Muscle of back (tissue), 11 donors: ENCODE data around the gene ST7. TPM values are rescaled to one million over a fixed set of nuclear protein-coding genes. Genes with fewer than 3 reads are reported as not detected.

Source experiments
- DNase-seq, 3 donors: peaks; one replicate each; pipeline versions ENCODE4 v3.0.0 to v3.0.0-alpha.2; 2013
- polyA plus RNA-seq, 10 donors: library from polyadenylated mRNA; unstranded; fragments of 120-200 nt; gene quantifications; one replicate each; pipeline ENCODE4 v1.2.1, GENCODE V29; 2013; ENCODE audit not compliant: insufficient read length in 10 of 10

ST7 gene
- polyA plus RNA-seq, 10 donors, result 13.8 to 23.3 (median 16.7) TPM

DNA sequence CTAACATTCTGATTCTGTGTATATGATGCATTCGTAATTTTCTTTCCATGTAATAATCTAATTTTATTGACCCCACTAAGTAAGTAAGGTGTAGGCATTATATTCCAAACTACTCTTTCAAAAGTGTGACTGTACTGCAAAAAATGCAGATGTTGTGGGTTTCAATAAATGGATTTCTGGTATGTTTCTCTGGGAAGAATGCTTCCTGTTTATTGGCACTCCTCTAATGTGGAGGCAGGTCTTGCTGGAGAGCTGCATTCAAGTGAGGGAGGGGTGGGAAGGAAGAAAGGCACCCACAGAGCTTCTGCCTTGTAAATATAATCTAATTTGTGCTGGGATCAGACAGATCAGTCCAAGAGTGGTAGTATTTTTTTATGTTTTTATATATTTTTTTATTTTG lies 23.9 kb downstream of the ST7 start:
- no peak for DNase-seq

DNA sequence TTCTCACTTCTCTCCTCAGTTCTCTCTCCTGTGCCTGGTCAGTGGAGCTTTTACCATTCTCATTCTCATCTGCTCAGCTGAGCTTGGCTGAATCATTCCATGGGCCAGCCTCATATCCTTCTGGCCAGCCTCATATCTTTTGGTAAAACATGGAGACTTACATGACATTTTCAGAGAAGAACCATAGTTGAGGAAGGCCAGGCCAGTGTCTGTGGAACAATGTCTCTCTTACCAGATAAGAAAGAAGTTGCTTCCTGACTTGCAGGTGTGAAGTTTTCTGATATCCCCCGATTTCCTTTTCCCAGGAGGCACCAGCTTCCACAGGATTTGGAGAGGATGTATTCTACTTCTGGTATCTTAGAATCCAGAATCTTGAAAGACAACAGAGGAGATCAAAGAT lies 24.7 kb downstream of the ST7 start:
- no peak for DNase-seq

DNA sequence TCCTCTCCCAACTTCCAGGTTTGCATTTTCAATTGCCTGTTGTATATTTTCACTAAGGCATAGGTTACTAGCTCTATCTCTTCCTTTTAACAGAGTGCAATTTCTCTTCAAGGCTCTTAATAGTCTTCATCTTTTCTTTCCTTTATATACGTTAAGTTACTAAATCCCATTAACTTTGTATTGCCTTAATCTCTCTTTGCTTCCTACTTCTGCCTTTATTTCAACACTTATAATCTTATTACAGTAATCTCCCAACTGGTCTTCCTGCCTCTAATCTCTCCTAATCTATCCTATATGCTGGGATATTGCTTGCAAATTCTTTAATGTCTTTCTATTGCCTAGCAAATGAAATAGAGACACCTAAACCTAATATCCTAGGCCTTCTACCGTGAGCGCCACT lies 26.1 kb downstream of the ST7 start:
- DNase-seq, result no peak

DNA sequence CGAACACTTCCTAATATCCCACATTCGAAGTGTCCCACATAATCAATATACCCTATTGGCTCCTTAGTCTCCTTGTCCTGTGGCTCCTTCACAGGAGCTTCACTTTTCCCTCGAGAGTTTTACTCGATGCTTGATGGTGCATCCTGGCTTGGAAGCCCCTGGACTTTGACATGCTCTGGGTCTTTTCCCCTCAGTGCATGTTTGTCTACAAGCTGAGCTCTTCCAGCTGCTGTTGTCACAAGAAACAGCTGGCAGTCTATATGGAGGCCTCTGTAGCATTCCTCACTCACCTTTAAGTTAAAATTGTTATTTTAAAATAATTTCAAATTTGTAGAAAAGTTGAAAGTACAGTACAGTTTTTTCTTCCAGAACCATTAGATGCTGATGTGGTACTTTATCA lies 27.1 kb downstream of the ST7 start:
- DNase-seq, result no peak

DNA sequence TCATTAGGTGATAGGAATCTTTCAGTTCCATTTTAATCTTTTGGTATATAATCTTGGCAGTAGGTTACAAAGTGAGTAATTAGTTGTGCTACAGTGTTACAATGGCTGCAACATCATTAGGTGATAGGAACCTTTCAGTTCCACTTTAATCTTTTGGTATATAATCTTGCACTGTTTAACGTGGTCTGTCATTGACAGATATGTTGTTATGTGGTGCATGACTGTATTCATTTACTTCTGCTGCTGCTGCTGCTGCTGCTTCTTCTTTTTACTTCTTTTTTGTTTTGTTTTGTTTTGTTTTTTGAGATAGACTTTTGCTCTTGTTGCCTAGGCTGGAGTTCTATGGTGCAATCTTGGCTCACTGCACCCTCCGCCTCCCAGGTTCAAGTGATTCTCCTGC lies 28.6 kb downstream of the ST7 start:
- DNase-seq, result no peak

DNA sequence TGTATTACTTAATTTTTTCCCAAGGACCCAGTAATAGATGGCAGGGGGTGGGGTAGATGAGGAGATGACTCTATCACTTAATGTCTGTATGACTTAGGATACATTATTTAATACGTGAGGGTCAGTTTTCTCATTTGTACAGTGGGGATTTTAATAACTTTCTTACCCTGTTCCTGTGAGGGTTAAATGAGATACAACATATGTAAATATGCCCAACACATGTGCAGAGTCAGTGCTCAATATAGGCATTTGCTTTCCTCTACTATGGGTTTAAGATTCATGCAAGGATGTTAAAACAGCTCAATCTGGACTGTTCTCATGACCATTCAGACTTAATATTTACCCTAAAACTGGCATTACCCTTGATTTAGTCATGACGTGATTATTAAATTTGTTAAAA lies 31.2 kb downstream of the ST7 start:
- no peak for DNase-seq

DNA sequence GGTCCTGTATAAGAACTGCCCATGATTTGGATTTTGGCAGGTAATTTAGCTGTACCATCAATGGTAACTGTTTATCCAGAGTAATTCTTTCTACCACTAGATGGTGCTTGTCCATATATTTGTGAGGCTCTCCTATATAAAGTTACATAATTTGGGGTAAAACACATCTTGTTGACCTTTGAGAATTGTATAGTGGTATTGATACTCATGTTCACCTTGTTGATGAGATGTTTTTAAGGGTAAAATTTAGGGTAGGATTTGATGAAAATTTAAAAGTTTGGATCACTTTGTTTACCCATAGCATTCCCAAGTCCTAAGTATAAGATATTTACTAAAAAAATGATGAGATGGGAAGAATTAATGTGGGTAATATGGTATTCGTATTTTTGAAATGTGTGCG lies 31.6 kb downstream of the ST7 start:
- DNase-seq, result peak; percentile 27 to 50 (median 37)

DNA sequence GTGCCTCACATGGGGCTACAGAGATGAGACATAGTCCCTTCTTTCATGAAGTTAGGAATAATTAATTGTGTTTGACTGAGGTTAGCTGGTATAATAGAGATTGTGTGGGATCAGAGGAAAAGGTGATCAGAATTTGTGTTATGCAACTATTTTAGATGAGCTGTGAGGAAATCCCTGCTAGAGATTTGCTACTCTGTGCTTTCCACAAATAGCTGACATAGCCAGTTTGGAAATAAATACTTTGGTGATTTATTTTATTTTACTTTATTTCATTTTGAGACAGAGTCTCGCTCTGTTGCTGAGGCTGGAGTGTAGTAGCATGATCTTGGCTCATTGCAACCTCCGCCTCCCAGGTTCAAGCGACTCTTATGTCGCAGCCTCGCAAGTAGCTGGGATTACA lies 32.3 kb downstream of the ST7 start:
- no peak for DNase-seq

DNA sequence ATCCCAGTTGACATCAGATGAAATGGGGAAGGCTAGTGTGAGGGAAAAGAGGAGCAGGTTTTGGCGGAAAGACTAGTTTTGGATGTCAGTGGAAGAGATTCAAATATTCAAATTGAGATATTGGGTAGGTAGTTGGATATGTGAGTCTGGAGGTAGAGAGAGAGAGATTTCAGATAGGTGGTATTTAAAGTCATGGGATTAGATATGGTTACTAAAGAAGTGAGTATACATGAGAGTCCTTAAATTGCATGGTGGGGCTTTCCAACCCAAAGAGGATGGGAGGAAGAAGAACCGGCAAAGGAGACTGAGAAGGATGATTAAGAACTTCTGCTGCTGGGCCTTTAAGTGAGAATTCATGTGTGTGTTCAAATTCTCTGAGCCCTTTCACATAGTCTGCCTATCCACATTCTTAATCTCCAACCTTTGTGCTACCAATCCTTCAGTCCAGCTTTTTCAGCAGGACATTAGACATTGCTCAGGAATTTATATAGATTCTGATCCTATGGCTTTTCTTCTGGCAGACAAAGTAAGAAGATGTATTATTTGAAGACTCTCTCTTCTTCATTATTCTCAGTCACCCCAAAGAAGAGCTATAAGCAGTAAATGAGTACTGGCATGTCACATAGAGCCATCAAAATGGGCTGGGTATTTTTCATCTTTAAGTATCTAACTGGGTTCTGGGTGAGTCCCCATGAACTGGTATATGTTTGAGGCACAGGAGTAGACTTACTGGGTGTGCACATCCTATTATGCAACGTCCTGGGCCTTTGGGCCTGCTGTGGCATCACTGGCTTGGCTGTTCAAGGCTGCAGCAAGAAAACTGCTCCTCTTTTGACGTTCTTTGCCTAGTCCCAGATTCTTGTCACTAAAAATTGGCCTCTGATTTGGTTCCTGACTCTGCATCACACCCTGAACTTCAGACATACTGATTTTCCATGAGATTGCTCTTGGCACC lies 33.6 kb downstream of the ST7 start:
- DNase-seq, result no peak

DNA sequence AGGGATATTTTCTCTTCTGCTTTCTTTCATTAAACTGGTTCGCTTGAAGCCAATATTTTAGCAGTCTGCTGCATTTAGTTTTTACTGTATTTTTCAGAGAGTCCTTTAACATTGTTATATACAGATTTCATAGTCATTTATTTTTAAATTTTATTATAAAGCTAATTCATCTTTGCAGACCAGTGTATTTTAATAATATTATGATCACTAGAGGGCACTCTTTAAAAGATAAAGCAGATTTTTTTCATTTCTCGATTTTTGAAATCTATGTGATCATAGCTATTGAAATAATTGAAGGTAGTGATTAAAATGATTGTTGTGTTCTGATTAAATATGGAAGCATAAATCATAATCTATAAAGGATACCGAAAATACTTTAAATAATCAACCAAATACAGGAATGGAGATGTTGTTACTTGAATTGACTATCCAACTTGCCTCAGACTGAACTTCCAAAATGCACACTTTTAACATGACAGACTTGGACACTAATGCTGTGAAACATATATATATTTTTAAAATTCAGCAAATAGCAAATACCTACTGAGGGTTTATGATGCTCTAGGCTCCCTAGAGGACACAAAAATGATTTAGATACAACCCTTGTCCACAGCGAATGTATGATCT lies 35.2 kb downstream of the ST7 start:
- DNase-seq, result no peak

DNA sequence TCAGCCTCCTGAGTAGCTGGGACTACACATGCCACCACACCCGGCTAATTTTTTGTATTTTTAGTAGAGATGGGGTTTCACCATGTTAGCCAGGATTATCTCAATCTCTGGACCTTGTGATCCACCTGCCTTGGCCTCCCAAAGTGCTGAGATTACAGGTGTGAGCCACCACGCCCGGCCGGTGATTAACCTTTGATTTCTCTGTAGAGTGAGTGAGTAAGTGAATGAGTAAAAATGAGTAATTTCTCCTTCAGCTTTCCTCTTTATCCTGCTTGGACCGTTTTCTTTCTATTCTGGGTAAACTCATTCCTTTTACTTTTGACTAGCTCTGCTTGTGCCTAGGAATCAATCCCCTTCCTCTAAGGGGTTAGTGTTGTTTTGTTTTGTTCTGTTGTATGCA lies 36.8 kb downstream of the ST7 start:
- no peak for DNase-seq

DNA sequence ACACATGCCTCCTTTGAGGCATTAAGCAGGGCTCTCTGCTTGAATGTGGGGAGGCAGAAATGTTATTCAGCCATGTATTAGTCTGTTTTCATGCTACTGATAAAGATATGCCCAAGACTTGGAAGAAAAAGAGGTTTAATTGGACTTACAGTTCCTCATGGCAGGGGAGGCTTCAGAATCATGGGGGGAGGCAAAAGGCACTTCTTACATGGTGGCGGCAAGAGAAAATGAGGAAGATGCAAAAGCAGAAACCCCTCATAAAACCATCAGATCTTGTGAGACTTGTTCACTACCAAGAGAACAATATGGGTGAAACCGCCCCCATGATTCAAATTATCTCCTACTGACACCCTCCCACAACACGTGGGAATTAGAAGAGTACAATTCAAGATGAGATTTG lies 37.9 kb downstream of the ST7 start:
- DNase-seq, result no peak

DNA sequence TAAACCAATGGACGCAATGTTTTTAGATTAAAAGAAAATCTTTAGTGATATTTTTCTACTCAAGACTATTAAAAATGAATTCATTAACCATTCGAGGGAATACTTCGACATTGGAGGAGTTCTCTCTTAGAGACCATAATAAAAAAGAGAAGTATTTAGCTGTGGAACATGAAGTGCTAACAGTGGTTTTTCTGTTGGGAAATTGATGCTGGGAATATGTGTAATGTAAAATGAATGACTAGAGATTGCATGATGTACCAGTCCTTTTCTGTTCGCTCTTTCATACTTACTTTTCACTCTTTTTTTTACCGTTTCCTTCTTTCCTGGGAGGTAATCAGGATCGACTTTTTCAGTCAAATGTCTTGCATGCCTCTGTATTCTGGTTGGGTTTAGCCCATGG lies 41.3 kb downstream of the ST7 start:
- no peak for DNase-seq

DNA sequence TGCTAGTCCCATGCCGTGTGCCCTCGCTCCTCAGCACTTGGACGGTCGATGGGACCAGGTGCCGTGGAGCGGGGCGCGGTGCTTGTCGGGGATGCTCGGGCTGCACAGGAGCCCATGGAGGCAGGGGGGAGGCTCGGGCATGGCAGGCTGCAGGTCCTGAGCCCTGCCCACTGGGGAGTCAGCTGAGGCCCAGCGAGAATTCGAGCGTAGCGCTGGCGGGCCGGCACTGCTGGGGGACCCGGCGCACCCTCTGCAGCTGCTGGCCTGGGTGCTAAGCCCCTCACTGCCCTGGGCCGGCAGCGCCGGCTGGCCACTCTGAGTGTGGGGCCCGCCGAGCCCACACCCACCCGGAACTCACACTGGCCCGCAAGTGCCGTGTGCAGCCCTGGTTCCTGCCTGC lies 44.7 kb downstream of the ST7 start:
- DNase-seq, result no peak

DNA sequence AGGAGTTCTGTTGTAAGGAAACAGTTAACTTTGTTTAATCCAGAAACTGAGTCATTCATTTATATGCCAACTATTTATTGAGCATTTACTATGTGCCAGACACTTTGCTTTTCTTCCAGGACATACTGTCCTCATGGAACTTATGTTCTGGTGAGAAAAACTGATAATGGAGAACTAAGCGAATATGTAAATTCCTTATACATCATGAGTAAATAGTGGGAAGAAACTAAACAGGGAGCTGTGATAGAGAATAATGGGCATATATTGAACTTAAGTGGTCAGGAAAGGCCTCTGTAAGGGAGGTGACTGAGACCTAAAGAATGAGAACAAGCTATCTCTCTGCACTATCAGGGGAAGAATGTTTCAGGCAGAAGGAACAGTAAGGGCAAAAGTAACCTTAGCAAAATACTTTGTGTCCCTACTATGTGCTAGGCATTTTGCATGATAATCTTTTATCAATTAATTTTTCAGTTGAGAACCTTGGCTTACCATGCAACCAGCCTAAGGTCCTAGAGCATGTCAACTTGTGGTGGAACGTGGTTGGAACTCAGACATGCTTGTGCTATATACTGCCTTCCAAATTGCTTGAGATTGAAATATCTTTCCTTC lies 45.4 kb downstream of the ST7 start:
- no peak for DNase-seq

DNA sequence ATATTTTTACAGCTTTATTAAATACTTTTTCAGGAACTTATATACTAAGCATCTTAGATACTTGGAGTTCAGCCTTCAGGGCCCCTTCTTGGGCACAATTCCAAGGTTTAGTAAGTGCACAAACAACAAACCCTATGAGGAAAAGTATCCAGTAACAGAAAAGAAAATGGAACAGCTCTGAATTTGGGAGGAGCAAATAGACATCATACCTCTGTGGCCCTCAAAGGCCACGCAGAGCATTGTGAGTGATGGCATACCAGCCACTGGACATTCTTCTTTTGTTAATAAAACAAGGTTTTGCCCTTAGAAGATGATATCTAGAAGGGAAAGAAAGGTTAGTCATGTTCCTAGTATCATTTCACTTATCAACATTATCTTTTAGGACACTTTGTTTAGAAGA lies 46.0 kb downstream of the ST7 start:
- DNase-seq, result peak in 1 of 3 donors; percentile 45

DNA sequence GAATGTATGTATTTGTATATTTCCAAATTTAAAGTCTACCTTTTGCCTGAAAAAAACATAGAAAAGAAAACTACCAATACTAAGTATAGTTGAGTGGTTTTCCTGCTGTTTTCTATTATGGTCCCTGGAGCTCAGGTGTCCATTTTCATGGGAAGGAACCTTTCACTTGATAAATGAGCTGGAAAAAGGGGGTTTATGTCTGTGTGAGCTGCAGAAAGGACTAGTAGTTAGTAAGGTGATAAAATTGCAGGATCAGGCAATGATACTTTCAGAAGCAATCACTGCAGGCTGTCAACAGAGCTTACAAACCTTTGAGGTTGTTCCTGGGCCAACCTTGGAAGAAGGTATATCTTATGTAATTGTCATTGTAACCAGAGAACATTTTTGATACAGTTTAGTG lies 48.0 kb downstream of the ST7 start:
- DNase-seq, result no peak

DNA sequence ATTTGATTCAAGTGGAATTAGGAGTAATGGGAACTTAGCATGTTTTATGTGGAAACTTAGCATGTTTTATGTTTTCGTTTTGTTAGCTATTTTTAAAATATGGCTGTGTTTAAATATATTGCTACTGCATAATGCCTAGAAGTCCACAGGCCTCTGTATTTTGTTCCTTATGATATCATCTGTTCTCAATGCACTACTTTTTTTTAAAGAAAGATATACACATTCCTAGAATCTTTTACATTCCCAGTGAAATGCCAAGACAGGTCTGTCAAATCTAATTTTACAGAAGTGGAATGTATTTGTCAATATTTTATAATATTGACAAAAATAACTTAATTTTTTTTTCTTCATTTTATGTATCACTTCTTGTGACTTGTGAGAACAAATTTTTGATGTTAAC lies 51.6 kb downstream of the ST7 start:
- DNase-seq, result no peak

DNA sequence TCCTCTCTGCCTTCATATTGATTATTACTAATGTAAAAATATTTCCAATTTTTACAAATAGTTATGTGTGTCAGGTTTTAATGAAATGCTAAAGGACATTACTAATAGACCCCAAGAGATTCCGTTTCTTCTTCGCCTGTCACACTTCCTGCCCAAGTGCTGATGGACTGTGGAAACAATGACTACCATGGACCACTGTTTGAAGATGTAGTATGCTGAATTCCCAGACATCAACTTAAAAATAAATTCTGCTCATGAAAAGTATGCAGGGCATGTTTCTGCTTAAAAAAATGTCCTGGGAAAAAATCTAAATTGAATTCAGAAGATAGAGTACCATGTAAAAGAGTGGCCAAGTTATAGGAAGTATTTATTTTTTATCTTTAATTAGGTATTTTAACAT lies 52.1 kb downstream of the ST7 start:
- no peak for DNase-seq

DNA sequence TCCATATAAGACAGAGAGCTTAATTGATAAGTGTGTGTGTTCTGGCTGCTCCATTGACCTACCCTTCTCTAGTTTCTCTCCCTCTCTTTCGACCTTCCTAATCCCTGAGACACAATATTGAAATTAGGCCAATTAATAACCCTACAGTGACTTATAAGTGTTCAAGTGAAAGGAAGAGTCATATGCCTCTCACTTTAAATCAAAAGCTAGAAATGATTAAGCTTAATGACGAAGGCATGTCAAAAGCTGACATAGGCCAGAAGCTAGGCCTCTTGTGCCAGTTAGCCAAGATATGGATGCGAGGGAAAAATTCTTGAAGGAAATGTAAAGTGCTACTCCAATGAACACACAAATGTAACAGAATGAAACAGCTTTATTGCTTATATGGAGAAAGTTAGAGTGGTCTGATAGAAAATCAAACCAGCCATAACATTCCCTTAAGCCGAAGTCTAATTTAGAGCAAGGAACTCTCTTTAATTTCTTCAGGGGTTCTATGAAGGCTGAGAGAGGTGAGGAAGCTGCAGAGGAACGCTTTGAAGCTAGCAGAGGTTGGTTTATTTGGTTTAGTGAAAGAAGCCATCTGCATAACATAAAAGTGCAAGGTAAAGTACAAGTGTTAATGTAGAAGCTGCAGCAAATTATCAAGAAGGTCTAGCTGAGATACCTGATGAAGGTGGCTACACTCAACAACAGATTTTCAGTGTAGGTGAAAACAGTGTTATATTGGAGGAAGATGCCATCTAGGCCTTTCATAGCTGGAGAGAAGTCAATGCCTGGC lies 53.8 kb downstream of the ST7 start:
- no peak for DNase-seq

DNA sequence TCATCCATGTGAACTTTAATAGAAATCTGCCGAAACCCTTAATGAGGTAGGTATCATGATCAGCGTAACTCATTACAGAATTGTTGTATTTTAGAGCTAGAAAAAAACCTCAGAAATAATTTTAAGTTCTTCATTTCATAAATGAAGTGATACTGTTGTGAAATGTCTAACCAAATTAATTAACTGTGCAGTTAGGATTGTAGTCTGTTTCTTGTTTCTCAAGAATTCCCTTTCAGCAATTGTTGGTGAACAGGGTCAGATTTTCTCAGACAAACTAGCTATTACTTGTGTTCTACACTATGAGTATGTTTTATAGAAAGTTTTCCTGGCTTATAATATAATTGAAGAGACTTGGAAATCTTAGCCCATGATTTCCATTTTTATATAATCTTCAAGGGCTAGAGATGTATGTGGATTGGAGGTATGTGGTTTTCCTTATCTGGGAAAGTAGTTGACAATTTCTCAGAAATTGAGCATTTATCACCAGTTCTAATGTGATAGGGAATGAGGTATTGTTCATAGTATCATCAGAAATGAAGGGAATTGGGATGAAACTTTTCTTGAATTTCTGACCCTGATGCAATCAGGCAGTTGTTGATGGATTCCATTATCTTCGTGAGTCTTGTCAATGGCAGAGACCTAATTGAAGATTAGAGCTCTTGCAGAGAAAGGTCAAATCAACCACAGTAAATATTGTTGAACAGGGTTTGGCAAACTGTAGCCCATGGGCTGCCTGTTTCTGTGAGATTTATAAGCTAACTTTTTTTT lies 55.0 kb downstream of the ST7 start:
- DNase-seq, result no peak
